ENCODE measurements around the gene CA10. TPM values are rescaled to one million over a fixed set of nuclear protein-coding genes. Genes with fewer than 3 reads are reported as not detected.

The CA10 gene
- total RNA-seq, 1 experiment from 2014 or later = not detected

DNA sequence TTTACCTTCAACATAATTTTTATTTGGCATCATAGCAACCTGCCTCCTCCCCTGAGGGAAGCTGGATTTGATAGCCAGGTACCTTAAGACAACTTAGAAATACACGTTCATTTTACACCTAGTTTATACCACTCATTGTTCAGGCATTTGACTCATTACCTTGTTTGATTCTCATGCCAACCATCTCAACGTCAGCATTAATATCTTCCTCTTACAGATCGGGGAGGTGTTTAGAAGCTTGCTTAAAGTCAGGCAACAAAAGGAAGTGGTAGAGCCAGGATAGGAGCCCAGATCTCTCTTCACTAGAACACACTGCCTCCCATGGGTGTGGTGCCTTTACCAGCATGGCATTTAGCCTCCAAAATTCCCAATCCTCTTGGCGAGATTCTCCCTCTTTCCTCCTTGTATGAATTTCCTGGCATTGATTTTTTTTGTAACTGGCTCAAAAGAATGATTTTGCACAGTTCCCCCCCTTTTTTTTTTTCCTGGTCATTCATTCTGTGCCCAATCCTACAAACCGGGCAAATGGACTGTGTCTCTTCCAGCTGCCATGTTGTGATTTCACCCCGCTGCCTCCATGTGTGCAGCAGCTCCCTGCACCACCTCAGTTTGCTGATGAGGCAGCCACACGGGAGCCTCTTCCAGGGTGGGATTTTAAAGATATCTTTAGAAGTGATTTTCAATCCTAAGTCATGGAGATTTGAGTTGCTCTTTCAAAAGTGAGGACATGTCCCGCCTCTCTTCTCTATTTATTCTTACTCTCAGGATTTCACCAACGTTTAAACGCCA, 514.6 kb downstream of the CA10 start:
- TF ChIP-seq, protein P1, sequence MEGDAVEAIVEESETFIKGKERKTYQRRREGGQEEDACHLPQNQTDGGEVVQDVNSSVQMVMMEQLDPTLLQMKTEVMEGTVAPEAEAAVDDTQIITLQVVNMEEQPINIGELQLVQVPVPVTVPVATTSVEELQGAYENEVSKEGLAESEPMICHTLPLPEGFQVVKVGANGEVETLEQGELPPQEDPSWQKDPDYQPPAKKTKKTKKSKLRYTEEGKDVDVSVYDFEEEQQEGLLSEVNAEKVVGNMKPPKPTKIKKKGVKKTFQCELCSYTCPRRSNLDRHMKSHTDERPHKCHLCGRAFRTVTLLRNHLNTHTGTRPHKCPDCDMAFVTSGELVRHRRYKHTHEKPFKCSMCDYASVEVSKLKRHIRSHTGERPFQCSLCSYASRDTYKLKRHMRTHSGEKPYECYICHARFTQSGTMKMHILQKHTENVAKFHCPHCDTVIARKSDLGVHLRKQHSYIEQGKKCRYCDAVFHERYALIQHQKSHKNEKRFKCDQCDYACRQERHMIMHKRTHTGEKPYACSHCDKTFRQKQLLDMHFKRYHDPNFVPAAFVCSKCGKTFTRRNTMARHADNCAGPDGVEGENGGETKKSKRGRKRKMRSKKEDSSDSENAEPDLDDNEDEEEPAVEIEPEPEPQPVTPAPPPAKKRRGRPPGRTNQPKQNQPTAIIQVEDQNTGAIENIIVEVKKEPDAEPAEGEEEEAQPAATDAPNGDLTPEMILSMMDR (IDR thresholded peaks at IDR 0.05; ENCODE audit: insufficient read depth in 1 of 2, low read depth in 1 of 2, low read length in 1 of 2, severe bottlenecking in 1 of 2, unreplicated experiment in 1 of 2) = no peak
- POLR2A ChIA-PET = no interaction called here
- CTCF ChIA-PET = no interaction called here
- Mint-ChIP-seq H3K4me3 (ENCODE audit: unreplicated experiment) (no peak overlapping the region), H3K4me1 (ENCODE audit: low read depth, unreplicated experiment) (no peaks in the 10 kb centered on the region), H3K27ac (ENCODE audit: unreplicated experiment) (no peak overlapping the region), H3K36me3 (ENCODE audit: insufficient read depth, unreplicated experiment) (no peaks in the 10 kb centered on the region), H3K27me3 (ENCODE audit: insufficient read depth, unreplicated experiment) (peaks cover 7% of the 10 kb centered on the region), H3K9me3 (ENCODE audit: unreplicated experiment) (peaks cover 6% of the 10 kb centered on the region)
- 0 out of 2 replicates have a peak, but pooled peaks cover 6% of the 10 kb centered on the region for H3K4me1 ChIP-seq
- intact Hi-C loops (cut with micrococcal nuclease; ENCODE audit: unreplicated experiment) = loop anchor here (5.0 kb wide), 1 partner anchor 272 kb away; no protein-coding TSS in a partner anchor
- H3K36me3 ChIP-seq (ENCODE audit: control insufficient read depth, insufficient read depth, low read length) = no peaks in the 10 kb centered on the region
- BruUV-seq (replicated peaks) = no TSS peak
- H3K4me3 ChIP-seq (ENCODE audit: low read depth, low read length) = no peak overlapping the region
- H3K9me3 ChIP-seq = no peaks in the 10 kb centered on the region
- no peak for DNase-seq
- no peaks in the 10 kb centered on the region for H3K27me3 ChIP-seq (replicated peaks; ENCODE audit: control insufficient read depth, insufficient read depth, low read length)

DNA sequence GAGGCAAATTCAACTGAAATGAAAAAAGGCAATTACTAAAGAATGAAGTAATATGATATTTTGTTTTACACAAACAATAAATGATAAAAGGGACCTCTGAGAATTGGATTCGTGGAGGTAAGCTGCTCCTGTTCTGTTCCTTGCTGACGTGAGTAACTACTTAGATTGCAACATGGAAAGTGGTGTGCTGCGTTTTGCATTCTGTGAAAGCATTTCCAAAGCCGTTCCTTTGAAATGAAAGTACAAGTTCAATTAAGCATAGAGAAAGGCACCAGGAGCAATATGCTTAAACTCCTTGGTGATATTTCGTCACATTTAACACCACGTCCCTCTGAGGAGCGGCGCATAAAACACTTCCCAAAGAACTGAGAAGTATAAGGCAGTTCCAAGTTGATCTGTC, 516.5 kb downstream of the CA10 start:
- TF ChIP-seq, protein P1 (IDR thresholded peaks at IDR 0.05; ENCODE audit: insufficient read depth in 1 of 2, low read depth in 1 of 2, low read length in 1 of 2, severe bottlenecking in 1 of 2, unreplicated experiment in 1 of 2) = no peak
- POLR2A ChIA-PET = no interaction called here
- CTCF ChIA-PET = no interaction called here
- Histone ChIP-seq H3K4me3 (ENCODE audit: low read depth, low read length) (no peak overlapping the region), H3K27me3 (replicated peaks; ENCODE audit: control insufficient read depth, insufficient read depth, low read length) (no peaks in the 10 kb centered on the region), H3K9me3 (no peaks in the 10 kb centered on the region), H3K36me3 (ENCODE audit: control insufficient read depth, insufficient read depth, low read length) (no peaks in the 10 kb centered on the region), H3K4me1 (0 out of 2 replicates have a peak, but pooled peaks cover 6% of the 10 kb centered on the region)
- H3K36me3 Mint-ChIP-seq (ENCODE audit: insufficient read depth, unreplicated experiment) = no peaks in the 10 kb centered on the region
- H3K27me3 Mint-ChIP-seq (ENCODE audit: insufficient read depth, unreplicated experiment) = peaks cover 12% of the 10 kb centered on the region
- no TSS peak for BruUV-seq (replicated peaks)
- no peak overlapping the region for H3K4me3 Mint-ChIP-seq (ENCODE audit: unreplicated experiment)
- peaks cover 6% of the 10 kb centered on the region for H3K9me3 Mint-ChIP-seq (ENCODE audit: unreplicated experiment)
- no peak overlapping the region for H3K27ac Mint-ChIP-seq (ENCODE audit: unreplicated experiment)
- intact Hi-C loops (cut with micrococcal nuclease; ENCODE audit: unreplicated experiment) = loop anchor here (5.0 kb wide), 1 partner anchor 270 kb away; no protein-coding TSS in a partner anchor
- no peak for DNase-seq
- no peaks in the 10 kb centered on the region for H3K4me1 Mint-ChIP-seq (ENCODE audit: low read depth, unreplicated experiment)

DNA sequence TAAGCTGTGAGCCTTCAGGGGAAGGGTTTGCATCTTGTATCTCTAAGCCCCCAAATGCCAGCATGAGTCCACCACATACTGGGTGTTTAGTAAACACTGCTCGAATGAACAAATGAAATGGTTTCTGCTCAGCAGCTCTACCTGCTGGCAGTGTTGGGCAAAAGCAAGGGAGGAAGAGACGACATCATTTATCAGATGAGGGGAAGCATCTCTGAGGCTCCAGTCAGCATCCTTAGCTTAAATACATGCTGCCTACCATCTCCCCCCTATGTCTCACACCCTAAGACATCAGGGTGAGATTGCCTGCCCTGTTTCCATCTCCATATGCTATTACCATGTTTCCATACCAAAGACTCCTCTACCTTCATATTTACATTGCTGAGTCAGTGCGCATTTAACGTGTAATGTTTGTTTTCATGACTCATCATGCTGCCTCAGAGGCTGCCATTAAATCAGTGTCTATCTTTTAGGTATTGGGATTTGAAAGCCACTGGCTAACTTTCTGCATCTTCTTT, 518.3 kb downstream of the CA10 start:
- intact Hi-C loops (cut with micrococcal nuclease; ENCODE audit: unreplicated experiment) = loop anchor here (1.0 to 5.0 kb wide), 2 partner anchors 55 to 268 kb away; no protein-coding TSS in a partner anchor
- H3K4me3 Mint-ChIP-seq (ENCODE audit: unreplicated experiment) = no peak overlapping the region
- no peak overlapping the region for H3K27ac Mint-ChIP-seq (ENCODE audit: unreplicated experiment)
- Histone ChIP-seq H3K4me1 (0 out of 2 replicates have a peak, but pooled peaks cover 6% of the 10 kb centered on the region), H3K27me3 (replicated peaks; ENCODE audit: control insufficient read depth, insufficient read depth, low read length) (no peaks in the 10 kb centered on the region), H3K36me3 (ENCODE audit: control insufficient read depth, insufficient read depth, low read length) (no peaks in the 10 kb centered on the region), H3K4me3 (ENCODE audit: low read depth, low read length) (no peak overlapping the region), H3K9me3 (no peaks in the 10 kb centered on the region)
- H3K9me3 Mint-ChIP-seq (ENCODE audit: unreplicated experiment) = peaks cover 6% of the 10 kb centered on the region
- H3K4me1 Mint-ChIP-seq (ENCODE audit: low read depth, unreplicated experiment) = no peaks in the 10 kb centered on the region
- TF ChIP-seq, protein P1 (IDR thresholded peaks at IDR 0.05; ENCODE audit: insufficient read depth in 1 of 2, low read depth in 1 of 2, low read length in 1 of 2, severe bottlenecking in 1 of 2, unreplicated experiment in 1 of 2) = peak; percentile 52
- CTCF ChIA-PET = interaction anchor here (0.7 kb wide), 1 partner anchor 55 kb away, joined by 3 read pairs; no protein-coding TSS in a partner anchor
- no peaks in the 10 kb centered on the region for H3K36me3 Mint-ChIP-seq (ENCODE audit: insufficient read depth, unreplicated experiment)
- peaks cover 14% of the 10 kb centered on the region for H3K27me3 Mint-ChIP-seq (ENCODE audit: insufficient read depth, unreplicated experiment)
- BruUV-seq (replicated peaks) = no TSS peak
- DNase-seq = peak in 1 of 2 experiments; percentile 27
- POLR2A ChIA-PET = no interaction called here

Measured in Caco-2 (cell line).